ENCODE measurements around the gene GPANK1.

- TF ChIP-seq CTCF (IDR thresholded peaks at IDR 0.05 in 2 of 3, conservative IDR thresholded peaks at IDR 0.05 in 1 of 3; ENCODE audit: control insufficient read depth in 2 of 3, extremely low read depth in 1 of 3, insufficient read depth in 1 of 3, low read depth in 3 of 3, low read length in 3 of 3) = no peak
- no peak for TF ChIP-seq SKIL (IDR thresholded peaks at IDR 0.05; ENCODE audit: low read depth, poor library complexity, severe bottlenecking)
Observed at GRCh38 chr6:31690231-31691077, 25.7 kb upstream of the GPANK1 start.

Data from GM12878 (cell line).